BE2C (cell line): ENCODE data around the gene CAMTA1.

Experiments
- DNase-seq: peaks from one replicate; pipeline ENCODE4 v3.0.0-alpha.2; 2020
- H3K27me3 ChIP-seq: fragments of 250-450 bp; sonication (Bioruptor Pico); 2 replicates; pipeline ENCODE4 v1.5.1; 2020; ENCODE audit warnings: mild to moderate bottlenecking
- H3K36me3 ChIP-seq: fragments of 250-450 bp; sonication (Bioruptor Pico); 2 replicates; pipeline ENCODE4 v1.5.1; 2020; ENCODE audit warnings: mild to moderate bottlenecking
- H3K4me1 ChIP-seq: fragments of 250-450 bp; sonication (Bioruptor Pico); 2 replicates; pipeline ENCODE4 v1.5.1; 2020
- H3K4me3 ChIP-seq: 2 replicates; pipeline ENCODE4 v1.5.1; 2011; ENCODE audit warnings: low read depth, low read length
- H3K9me3 ChIP-seq: fragments of 250-450 bp; sonication (Bioruptor Pico); 2 replicates; pipeline ENCODE4 v1.5.1; 2020
- CTCF ChIP-seq: IDR thresholded peaks from 2 replicates; pipeline ENCODE4 v1.5.1; 2012; ENCODE audit warnings: mild to moderate bottlenecking, low read depth, low read length

The CAMTA1 gene

GRCh38 chr1:7561936-7562728 lies 776.9 kb downstream of the CAMTA1 start:
- Histone ChIP-seq H3K4me3 (no peak overlapping the region), H3K27me3 (no peaks in the 10 kb centered on the region), H3K4me1 (peaks cover 41% of the 10 kb centered on the region), H3K9me3 (no peaks in the 10 kb centered on the region), H3K36me3 (no peaks in the 10 kb centered on the region)
- no peak for TF ChIP-seq CTCF
- no peak for DNase-seq

- H3K36me3 ChIP-seq: no peaks in the 10 kb centered on the region
- no peaks in the 10 kb centered on the region for H3K27me3 ChIP-seq
- TF ChIP-seq CTCF: no peak
- H3K4me3 ChIP-seq: no peak overlapping the region
- no peak for DNase-seq
- H3K4me1 ChIP-seq: peaks cover 35% of the 10 kb centered on the region
- H3K9me3 ChIP-seq: no peaks in the 10 kb centered on the region
These were observed 777.7 kb downstream of the CAMTA1 start for GRCh38 chr1:7562729-7563605.

DNA sequence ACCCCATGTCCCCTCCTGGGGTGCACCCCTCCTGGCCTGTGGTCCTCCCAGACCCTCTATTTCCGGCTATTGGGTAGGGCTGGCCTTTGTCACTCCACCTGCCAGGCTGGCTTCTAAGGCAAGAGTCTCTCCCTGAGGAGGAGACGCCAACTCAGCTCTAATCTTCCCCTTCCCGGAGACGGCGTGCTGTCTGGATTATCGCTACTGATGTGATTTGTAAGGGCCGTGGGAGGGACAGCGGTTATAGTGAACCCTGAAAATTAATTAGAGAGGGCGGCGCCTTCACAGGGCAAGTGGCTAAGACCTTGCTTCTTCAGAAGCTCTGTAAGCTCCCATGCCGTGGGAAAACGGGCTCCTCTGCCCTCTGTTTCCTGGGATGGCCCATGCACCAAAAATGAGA lies 778.9 kb downstream of the CAMTA1 start:
- no peak overlapping the region for H3K4me3 ChIP-seq
- no peaks in the 10 kb centered on the region for H3K27me3 ChIP-seq
- no peak for TF ChIP-seq CTCF
- no peaks in the 10 kb centered on the region for H3K36me3 ChIP-seq
- DNase-seq: no peak
- H3K4me1 ChIP-seq: peaks cover 25% of the 10 kb centered on the region
- no peaks in the 10 kb centered on the region for H3K9me3 ChIP-seq

DNA sequence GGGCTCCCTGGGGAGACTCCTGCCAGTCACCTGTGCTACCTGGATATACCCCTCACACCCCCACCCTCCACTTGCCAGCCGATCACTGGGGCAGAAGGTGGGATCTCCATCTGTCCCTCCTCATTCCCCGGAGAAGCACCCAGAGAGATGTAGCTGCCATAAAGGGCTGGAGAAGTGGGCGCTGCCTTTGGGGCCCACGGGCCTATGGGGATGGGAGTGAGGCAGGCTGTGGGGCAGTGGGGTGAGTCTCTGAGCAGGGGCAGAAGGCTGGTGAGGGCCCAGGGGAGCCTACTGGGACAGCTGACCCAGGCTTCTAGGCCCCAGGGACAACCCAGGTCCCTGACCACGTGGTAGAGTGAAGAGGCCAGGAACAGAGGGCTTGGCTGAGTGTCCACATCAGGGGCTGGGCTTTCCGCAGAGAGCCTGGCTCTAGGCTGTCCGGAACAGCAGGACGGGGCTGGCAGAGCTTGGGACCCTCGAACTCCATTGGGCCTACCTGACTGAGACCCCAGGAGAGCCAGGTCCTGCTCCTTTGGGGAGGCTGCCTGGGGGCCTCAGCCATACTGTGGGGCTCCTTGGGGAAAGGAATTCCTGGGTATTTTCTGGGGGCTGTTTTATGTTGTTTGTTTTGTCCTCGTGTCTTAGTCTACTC lies 780.0 kb downstream of the CAMTA1 start:
- no peaks in the 10 kb centered on the region for H3K36me3 ChIP-seq
- no peak for DNase-seq
- H3K9me3 ChIP-seq: no peaks in the 10 kb centered on the region
- peaks cover 16% of the 10 kb centered on the region for H3K4me1 ChIP-seq
- no peak overlapping the region for H3K4me3 ChIP-seq
- no peaks in the 10 kb centered on the region for H3K27me3 ChIP-seq
- TF ChIP-seq CTCF: no peak

GRCh38 chr1:7566417-7567375 lies 781.4 kb downstream of the CAMTA1 start:
- Histone ChIP-seq H3K36me3 (no peaks in the 10 kb centered on the region), H3K9me3 (no peaks in the 10 kb centered on the region), H3K4me3 (no peak overlapping the region), H3K27me3 (no peaks in the 10 kb centered on the region), H3K4me1 (peaks cover 4% of the 10 kb centered on the region)
- TF ChIP-seq CTCF: no peak
- DNase-seq: no peak
